Liver (tissue), 9 donors: ENCODE results near the gene EIF5B. TPM values are rescaled to one million over a fixed set of nuclear protein-coding genes. Genes with fewer than 3 reads are reported as not detected.

Source experiments
- DNase-seq: peaks from one replicate; pipeline ENCODE4 v3.0.0-alpha.2; 2017; ENCODE audit warnings: low spot score
- H3K27ac ChIP-seq, 2 donors: one replicate each; pipeline ENCODE4 v1.7.0; 2013; ENCODE audit warnings: inconsistent platforms in 2 of 2, low read length in 2 of 2, control low read depth in 1 of 2, low read depth in 1 of 2, mild to moderate bottlenecking in 1 of 2
- H3K27me3 ChIP-seq, 4 donors: one replicate each; pipeline versions ENCODE4 v1.6.1 to v1.7.0; 2013; ENCODE audit warnings: low read length in 3 of 4, inconsistent platforms in 1 of 4, mild to moderate bottlenecking in 1 of 4, moderate library complexity in 1 of 4; ENCODE audit not compliant: control insufficient read depth in 4 of 4, insufficient read depth in 4 of 4
- H3K36me3 ChIP-seq, 4 donors: one replicate each; pipeline versions ENCODE4 v1.6.1 to v1.7.0; 2013; ENCODE audit warnings: low read length in 3 of 4, mild to moderate bottlenecking in 3 of 4, low read depth in 1 of 4, moderate library complexity in 1 of 4; ENCODE audit not compliant: control insufficient read depth in 4 of 4, insufficient read depth in 3 of 4
- H3K4me1 ChIP-seq, 4 donors: one replicate each; pipeline versions ENCODE4 v1.6.1 to v1.7.0; 2013; ENCODE audit warnings: low read length in 3 of 4, mild to moderate bottlenecking in 3 of 4, moderate library complexity in 1 of 4; ENCODE audit not compliant: control insufficient read depth in 4 of 4, insufficient read depth in 4 of 4
- H3K4me3 ChIP-seq, 3 donors: one replicate each; pipeline versions ENCODE4 v1.6.1 to v1.7.0; 2013; ENCODE audit warnings: low read length in 3 of 3, control low read depth in 1 of 3, low read depth in 1 of 3, mild to moderate bottlenecking in 1 of 3
- H3K9ac ChIP-seq, 2 donors: one replicate each; pipeline ENCODE4 v1.7.0; 2013; ENCODE audit warnings: low read length in 2 of 2, mild to moderate bottlenecking in 2 of 2, moderate library complexity in 2 of 2, control low read depth in 1 of 2, low read depth in 1 of 2
- H3K9me3 ChIP-seq, 4 donors: one replicate each; pipeline versions ENCODE4 v1.6.1 to v1.7.0; 2013; ENCODE audit warnings: low read length in 3 of 4; ENCODE audit not compliant: control insufficient read depth in 4 of 4
- CTCF ChIP-seq: fragments of 150-350 bp; IDR thresholded peaks from 2 replicates; pipeline ENCODE4 v1.5.1; 2017; ENCODE audit warnings: improper control_type of control experiment, low read depth, low read length; ENCODE audit not compliant: missing input control
- EGR1 ChIP-seq, 2 donors: IDR thresholded peaks; 2 replicates each; pipeline ENCODE4 v1.6.1; 2016 to 2018; ENCODE audit warnings: antibody characterized with exemption in 2 of 2, low read depth in 2 of 2
- FOXA1 ChIP-seq: IDR thresholded peaks from 2 replicates; pipeline ENCODE4 v1.6.1; 2016; ENCODE audit warnings: antibody characterized with exemption
- GABPA ChIP-seq, 2 donors: IDR thresholded peaks in 1 of 2; conservative IDR thresholded peaks in 1 of 2; 2 replicates each; pipeline ENCODE4 v1.6.1; 2016; ENCODE audit warnings: antibody characterized with exemption in 2 of 2, mild to moderate bottlenecking in 1 of 2, moderate library complexity in 1 of 2
- HNF4A ChIP-seq, 2 donors: conservative IDR thresholded peaks; 2 replicates each; pipeline ENCODE4 v1.6.1; 2016; ENCODE audit warnings: antibody characterized with exemption in 2 of 2, mild to moderate bottlenecking in 2 of 2
- HNF4G ChIP-seq: IDR thresholded peaks from 2 replicates; pipeline ENCODE4 v1.6.1; 2016; ENCODE audit warnings: antibody characterized with exemption
- JUND ChIP-seq, 2 donors: IDR thresholded peaks; 2 replicates each; pipeline ENCODE4 v1.6.1; 2016; ENCODE audit warnings: antibody characterized with exemption in 2 of 2
- MAX ChIP-seq: IDR thresholded peaks from 2 replicates; pipeline ENCODE4 v1.6.1; 2016; ENCODE audit warnings: antibody characterized with exemption
- NR2F2 ChIP-seq: IDR thresholded peaks from 2 replicates; pipeline ENCODE4 v1.6.1; 2016; ENCODE audit warnings: antibody characterized with exemption
- RAD21 ChIP-seq, 2 donors: IDR thresholded peaks; 2 replicates each; pipeline ENCODE4 v1.6.1; 2016; ENCODE audit warnings: antibody characterized with exemption in 2 of 2, mild to moderate bottlenecking in 2 of 2
- REST ChIP-seq: IDR thresholded peaks from 2 replicates; pipeline ENCODE4 v1.6.1; 2016; ENCODE audit warnings: antibody characterized with exemption, mild to moderate bottlenecking
- SP1 ChIP-seq: IDR thresholded peaks from 2 replicates; pipeline ENCODE4 v1.6.1; 2018; ENCODE audit warnings: antibody characterized with exemption, mild to moderate bottlenecking
- TAF1 ChIP-seq: conservative IDR thresholded peaks from 2 replicates; pipeline ENCODE4 v1.6.1; 2016; ENCODE audit warnings: antibody characterized with exemption, mild to moderate bottlenecking
- YY1 ChIP-seq: IDR thresholded peaks from 2 replicates; pipeline ENCODE4 v1.6.1; 2016; ENCODE audit warnings: antibody characterized with exemption, mild to moderate bottlenecking
- ZBTB33 ChIP-seq: IDR thresholded peaks from 2 replicates; pipeline ENCODE4 v1.6.1; 2016; ENCODE audit warnings: antibody characterized with exemption
- WGBS: extraction: QIAGEN DNeasy Blood & Tissue Kit; methylation state at CpG from one replicate; pipeline ENCODE4 v1.1.7; 2013; 5-methylcytosine and 5-hydroxymethylcytosine counted together
- polyA plus RNA-seq, 2 donors: library from polyadenylated mRNA; stranded (reverse) in 1 of 2; unstranded in 1 of 2; fragments of 200-250 nt in 1 of 2; fragments of >200 nt in 1 of 2; fragmentation: Nextera tagmentation in 1 of 2; extraction: Ambion mirVana in 1 of 2; gene quantifications; one replicate each; pipeline versions ENCODE4 v1.2.1 to v1.2.3, GENCODE V29; 2013 to 2015
- total RNA-seq, 2 donors: library from RNA; depleted of rRNA; stranded (reverse); fragments of >200 nt; gene quantifications; one replicate each; pipeline ENCODE4 v1.2.3, GENCODE V29; 2014
- donor health status: healthy.
- donor health status: healthy.
- donor health status: healthy.
- donor health status: healthy.
- donor health status: healthy.

EIF5B gene
- total and polyA plus RNA-seq, 4 donors, result 10.2 to 23.7 (median 17.7) TPM

GRCh38 chr2:99445065-99445464 is 107.9 kb downstream of the EIF5B start:
- Histone ChIP-seq H3K4me1 (no peaks in the 10 kb centered on the region), H3K9me3 (no peaks in the 10 kb centered on the region), H3K27ac (no peak overlapping the region), H3K27me3 (no peaks in the 10 kb centered on the region), H3K9ac (no peak overlapping the region), H3K36me3 (peaks cover 3 to 17% (median 9%) of the 10 kb centered on the region in 4 donors), H3K4me3 (no peak overlapping the region)
- no peak for TF ChIP-seq CTCF
- no peak for TF ChIP-seq ZBTB33
- TF ChIP-seq TAF1, result no peak
- no peak for TF ChIP-seq SP1
- TF ChIP-seq FOXA1, result no peak
- no peak for TF ChIP-seq GABPA (IDR thresholded peaks at IDR 0.05 in 1 of 2, conservative IDR thresholded peaks at IDR 0.05 in 1 of 2)
- TF ChIP-seq JUND (IDR thresholded peaks at IDR 0.05), result no peak
- TF ChIP-seq NR2F2, result no peak
- TF ChIP-seq RAD21 (IDR thresholded peaks at IDR 0.05), result no peak
- no peak for TF ChIP-seq HNF4G
- TF ChIP-seq EGR1 (IDR thresholded peaks at IDR 0.05; ENCODE audit: low read depth in 2 of 2), result no peak
- TF ChIP-seq MAX, result no peak
- no peak for DNase-seq
- WGBS, result 73% methylated on average over 4 of the region's 4 CpGs

GRCh38 chr2:99448556-99448955 is 111.4 kb downstream of the EIF5B start:
- H3K4me3 ChIP-seq, result no peak overlapping the region
- H3K36me3 ChIP-seq, result peaks cover 4 to 21% (median 10%) of the 10 kb centered on the region in 4 donors
- no peak for DNase-seq
- no peak overlapping the region for H3K27ac ChIP-seq
- WGBS, result 92% methylated on average over 2 of the region's 2 CpGs
- H3K9ac ChIP-seq, result no peak overlapping the region
- TF ChIP-seq CTCF (no peak), ZBTB33 (no peak), HNF4A (conservative IDR thresholded peaks at IDR 0.05) (no peak), HNF4G (no peak), GABPA (IDR thresholded peaks at IDR 0.05 in 1 of 2, conservative IDR thresholded peaks at IDR 0.05 in 1 of 2) (no peak), YY1 (no peak), RAD21 (IDR thresholded peaks at IDR 0.05) (no peak), SP1 (no peak), FOXA1 (no peak), TAF1 (no peak), REST (no peak)
- H3K9me3 ChIP-seq, result no peaks in the 10 kb centered on the region
- no peaks in the 10 kb centered on the region for H3K4me1 ChIP-seq
- H3K27me3 ChIP-seq, result no peaks in the 10 kb centered on the region
